Stimulated activated CD8-positive, alpha-beta memory T cell treated with anti-CD3 and anti-CD28 coated beads, Interleukin-7, amount 100 ng/mL, for 4 hours (primary cell): ENCODE measurements around the gene NPAT.

Experiments used
- DNase-seq, 2 donors: peaks; one replicate each; pipeline ENCODE4 v3.0.0-alpha.2; 2020; ENCODE audit warnings: low read depth in 2 of 2

NPAT gene

DNA sequence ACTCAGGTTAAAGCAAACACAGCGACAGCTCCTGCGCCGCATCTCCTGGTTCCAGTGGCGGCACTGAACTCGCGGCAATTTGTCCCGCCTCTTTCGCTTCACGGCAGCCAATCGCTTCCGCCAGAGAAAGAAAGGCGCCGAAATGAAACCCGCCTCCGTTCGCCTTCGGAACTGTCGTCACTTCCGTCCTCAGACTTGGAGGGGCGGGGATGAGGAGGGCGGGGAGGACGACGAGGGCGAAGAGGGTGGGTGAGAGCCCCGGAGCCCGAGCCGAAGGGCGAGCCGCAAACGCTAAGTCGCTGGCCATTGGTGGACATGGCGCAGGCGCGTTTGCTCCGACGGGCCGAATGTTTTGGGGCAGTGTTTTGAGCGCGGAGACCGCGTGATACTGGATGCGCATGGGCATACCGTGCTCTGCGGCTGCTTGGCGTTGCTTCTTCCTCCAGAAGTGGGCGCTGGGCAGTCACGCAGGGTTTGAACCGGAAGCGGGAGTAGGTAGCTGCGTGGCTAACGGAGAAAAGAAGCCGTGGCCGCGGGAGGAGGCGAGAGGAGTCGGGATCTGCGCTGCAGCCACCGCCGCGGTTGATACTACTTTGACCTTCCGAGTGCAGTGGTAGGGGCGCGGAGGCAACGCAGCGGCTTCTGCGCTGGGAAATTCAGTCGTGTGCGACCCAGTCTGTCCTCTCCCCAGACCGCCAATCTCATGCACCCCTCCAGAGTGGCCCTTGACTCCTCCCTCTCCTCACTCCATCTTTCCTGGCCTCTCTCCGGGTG, at the start of gene NPAT, which contains the start of gene ATM:
Gene NPAT (minus strand): TSS at position 65 of the 774 bp plus-strand sequence. CDS start 102 bp downstream, outside the sequence.
Gene ATM (plus strand): TSS at position 494 of the 774 bp plus-strand sequence. CDS start 4,558 bp downstream, outside the sequence.
- peak; percentile 98 to 99 for DNase-seq

DNA sequence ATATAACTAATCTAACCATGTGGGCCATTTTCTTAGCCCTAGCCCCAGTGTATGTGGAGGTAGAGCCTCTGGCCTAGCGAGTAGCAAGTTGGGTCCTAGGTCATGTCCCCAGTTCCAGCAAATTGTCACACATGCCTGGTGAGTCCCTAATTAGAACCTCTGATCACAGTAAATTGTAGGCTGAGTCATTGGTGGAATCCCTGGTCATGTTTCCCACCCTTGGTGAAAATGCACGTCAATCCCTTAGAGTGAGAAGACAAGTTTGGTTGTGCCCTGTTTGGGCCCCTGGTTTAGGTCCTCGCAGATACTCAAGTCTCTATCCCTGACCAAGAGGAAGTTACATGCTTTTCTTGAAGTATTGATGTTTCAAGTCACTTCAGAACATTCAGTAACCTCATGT, 47.1 kb upstream of the NPAT start:
- DNase-seq, result no peak

DNA sequence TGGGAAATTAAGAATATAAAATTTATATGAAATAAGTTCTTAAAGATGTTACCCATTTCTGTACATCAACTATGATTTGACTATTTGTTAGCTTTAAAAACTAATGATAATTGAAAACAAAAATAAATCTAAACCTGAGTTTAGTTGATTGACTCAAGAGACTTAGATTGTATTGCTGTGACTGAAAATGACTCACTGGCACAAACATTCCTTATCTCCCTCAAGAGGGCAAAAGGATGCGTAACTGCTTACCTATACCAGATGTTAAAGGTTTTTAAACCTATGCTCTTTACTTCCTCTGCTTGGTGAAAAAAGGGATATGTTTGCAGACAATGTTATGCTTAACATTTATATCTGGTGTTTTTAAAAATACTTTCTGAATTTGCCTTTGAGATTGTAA, 30.7 kb upstream of the NPAT start:
- no peak for DNase-seq

DNA sequence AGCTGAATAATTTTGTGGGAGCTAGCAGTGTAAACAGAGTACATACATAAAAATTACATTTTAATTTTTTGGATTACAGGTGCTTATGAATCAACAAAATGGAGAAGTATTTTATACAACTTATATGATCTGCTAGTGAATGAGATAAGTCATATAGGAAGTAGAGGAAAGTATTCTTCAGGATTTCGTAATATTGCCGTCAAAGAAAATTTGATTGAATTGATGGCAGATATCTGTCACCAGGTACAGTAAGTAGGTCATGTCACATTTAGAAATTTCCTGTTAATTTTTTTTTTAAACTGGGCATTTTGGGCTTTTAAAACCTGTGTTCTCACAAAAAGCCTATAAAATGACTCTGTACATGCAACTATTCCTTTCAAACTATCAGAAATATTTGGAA, 24.4 kb upstream of the NPAT start:
- DNase-seq, result no peak

DNA sequence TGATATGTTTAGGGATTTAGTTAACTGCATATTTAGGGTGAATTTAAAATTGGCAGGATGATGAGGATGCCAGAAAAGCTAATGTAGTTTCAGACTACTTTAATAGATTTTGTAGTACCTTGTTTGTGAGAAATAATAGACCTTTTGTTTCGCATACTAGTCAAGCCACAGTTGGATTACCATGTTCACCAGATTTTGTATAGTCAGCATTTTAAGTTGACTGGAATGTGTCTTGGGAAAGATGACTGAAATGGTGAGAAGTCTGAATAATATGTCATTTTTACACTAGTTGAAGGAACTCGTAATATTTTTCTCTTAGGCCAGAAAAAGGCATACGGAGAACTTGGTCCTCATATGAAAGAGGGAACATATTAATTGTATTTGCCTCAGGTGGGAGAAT, 23.9 kb upstream of the NPAT start:
- no peak for DNase-seq

DNA sequence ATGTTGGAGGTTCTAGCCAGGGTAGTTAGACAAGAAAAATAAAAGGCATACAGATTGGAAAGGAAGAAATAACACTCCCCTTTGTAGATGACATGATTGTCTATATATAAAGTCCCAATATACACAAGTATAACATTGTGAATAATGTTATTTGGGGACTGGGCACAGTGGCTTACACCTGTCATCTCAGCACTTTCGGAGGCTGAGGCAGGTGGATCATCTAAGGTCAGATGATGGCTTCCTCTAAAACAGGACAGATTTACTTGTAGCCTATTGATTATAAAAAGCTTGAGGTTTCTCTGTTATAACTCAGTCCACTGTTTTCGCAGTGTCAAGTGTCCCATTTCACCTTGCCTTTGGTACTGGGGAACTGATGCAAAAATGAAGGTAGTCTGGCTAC, 20.0 kb upstream of the NPAT start:
- no peak for DNase-seq

DNA sequence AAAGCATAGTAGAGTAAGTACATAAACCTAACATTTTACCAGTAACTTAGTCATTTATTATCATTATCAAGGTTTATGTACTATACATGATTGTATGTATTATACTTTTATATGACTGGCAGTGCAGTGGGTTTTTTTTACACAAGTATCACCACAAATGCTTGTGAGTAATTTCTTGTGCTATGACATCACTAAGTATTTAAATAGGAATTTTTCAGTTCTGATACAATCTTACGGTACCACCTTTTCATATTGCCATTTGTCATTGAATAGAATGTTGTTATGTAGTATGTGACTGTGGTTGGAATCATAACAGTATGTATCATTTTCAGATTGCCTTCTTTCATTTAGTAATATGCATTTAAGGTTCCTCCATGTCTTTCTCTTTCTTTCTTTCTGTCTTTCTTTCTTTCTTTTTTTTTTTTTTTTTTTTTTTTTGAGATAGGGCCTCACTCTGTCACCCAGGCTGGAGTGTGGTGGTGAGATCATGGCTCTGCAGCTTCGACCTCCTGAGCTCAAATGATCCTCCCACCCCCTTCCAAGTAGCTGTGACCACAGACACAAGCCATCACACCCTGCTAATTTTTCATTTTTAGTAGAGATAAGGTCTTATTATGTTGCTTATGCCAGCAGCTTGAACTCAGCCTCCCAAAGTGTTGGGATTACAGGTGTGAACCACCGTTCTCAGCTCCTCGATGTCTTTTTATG, 19.0 kb upstream of the NPAT start:
- DNase-seq, result peak in 1 of 2 donors; percentile 28

DNA sequence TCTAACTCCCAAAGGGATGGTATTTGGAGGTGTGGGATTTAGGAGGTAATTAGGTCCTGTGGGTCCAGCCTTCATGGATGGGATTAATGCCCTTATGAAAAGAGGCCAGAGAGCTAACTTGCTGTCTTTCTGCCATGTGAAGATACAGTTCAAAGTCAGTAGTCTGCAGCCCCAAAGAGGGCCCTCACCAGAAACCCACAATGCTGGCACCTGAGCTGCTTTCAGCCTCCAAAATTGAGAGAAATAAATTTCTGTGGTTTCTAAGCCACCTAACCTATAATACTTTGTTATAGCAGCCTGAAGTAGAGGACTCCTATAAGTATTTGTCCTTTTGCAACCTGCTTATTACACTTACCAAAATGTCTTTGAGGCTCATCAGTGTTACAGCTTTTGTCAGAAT, 16.6 kb upstream of the NPAT start:
- no peak for DNase-seq

DNA sequence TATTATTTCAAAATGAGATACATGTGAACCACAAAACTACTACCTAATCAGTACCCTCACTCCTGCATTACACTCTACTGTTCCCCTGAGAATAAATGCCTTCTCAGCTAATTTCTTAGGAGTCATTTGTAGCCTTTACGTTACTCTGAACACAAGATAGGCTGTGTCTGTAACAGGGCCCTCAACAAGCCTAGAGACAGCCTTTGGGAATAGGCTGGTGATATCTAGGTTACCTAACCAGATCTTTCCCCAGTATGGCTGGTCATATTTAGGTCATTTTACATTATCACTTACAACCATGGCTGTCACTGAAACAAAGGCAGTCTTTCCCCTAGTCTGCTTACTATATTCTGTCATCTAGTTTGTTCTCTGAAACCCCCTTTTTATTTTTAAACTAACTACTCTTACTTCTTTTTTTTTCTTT, 14.6 kb upstream of the NPAT start:
- no peak for DNase-seq

DNA sequence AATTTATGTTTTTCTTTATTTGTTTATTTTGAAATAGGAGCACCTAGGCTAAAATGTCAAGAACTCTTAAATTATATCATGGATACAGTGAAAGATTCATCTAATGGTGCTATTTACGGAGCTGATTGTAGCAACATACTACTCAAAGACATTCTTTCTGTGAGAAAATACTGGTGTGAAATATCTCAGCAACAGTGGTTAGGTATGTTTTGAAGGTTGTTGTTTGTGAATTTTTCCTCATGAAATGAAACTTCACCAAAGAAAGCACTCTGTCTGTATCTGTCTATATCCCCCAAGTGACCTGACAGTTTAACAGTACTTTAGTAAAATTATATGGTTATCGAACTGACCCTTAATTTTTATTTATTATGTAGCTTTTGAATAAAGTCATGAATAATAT, 13.2 kb upstream of the NPAT start:
- DNase-seq, result no peak

DNA sequence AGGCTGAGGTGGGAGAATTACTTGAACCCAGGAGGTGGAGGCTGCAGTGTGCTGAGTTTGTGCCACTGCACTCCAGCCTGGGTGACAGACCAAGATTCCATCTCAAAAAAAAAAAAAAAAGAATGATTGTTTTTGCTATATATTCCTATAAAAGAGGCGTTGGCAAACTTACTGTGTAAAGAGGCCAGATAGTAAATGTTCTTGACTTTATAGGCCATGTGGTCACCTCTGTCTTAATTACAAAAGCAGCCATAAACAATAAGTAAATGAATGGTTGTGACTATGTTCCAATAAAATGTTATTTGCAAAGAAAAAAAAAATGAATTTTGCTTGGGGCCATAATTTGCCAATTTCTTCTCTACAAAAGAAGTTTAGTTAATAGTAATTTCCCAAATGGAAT, 12.8 kb upstream of the NPAT start:
- no peak for DNase-seq

DNA sequence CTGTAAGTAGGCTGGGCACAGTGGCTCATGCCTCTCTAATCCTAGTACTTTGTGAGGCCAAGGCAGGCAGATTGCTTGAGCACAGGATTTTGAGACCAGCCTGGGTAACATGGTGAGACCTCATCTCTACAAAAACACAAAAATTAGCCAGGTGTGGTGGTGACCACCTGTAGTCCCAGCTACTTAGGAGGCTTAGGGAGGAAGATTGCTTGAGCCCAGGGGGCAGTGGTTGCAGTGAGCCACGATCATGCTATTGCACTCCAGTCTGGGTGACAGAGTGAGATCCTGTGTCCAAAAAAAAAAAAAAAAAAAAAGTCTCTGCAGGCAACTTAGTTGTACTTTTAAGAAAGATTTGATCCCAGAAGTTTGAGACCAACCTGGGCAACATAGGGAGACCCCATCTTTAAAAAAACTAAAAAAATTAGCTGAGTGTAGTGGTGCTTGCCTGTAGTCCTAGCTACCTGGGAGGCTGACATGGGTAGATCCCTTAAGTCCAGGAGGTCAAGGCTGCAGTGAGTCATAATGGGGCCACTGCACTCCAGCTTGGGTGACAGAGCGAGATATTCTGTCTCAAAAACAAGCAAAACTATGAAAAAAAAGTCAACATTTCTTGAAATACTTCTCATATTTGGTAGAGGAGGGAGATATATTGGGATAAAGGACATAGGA, 11.0 kb upstream of the NPAT start:
- no peak for DNase-seq

DNA sequence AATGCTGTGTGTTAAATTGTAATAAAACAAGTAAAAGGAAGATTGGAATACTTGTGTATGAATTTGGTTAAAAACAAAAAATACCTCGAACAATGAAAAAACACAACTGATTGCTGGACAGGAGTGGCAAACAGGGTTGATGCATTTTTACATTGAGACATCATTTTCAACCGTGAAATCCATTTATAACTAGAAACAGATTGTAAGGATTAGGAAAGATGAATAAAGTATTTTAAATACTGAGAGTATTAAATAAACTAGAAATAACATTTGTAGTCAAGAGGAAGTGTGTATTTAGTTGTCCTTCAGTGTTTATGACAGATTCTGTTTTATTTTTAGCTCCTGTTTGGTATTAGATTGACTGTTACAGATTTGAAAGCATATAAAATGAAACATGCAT, 5.8 kb upstream of the NPAT start:
- DNase-seq, result no peak

DNA sequence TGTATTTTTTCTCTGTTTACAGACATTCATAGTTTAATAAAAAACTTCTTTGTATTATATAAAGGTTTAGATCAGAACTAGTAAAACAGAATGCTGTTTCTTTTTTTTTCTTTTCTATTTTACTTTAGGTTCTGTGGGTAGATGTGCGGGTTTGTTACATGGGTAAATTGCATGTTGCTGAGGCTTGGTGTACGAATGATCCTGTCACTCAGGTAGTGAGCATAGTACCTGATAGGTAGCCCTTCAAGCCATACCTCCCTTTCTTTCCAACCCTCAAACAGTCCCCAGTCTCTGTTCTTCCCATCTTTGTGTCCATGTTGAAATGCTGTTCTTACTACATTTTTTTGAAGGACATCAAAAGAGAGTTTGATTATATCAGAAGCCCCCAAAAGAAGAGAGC, 3.6 kb upstream of the NPAT start:
- DNase-seq, result no peak

DNA sequence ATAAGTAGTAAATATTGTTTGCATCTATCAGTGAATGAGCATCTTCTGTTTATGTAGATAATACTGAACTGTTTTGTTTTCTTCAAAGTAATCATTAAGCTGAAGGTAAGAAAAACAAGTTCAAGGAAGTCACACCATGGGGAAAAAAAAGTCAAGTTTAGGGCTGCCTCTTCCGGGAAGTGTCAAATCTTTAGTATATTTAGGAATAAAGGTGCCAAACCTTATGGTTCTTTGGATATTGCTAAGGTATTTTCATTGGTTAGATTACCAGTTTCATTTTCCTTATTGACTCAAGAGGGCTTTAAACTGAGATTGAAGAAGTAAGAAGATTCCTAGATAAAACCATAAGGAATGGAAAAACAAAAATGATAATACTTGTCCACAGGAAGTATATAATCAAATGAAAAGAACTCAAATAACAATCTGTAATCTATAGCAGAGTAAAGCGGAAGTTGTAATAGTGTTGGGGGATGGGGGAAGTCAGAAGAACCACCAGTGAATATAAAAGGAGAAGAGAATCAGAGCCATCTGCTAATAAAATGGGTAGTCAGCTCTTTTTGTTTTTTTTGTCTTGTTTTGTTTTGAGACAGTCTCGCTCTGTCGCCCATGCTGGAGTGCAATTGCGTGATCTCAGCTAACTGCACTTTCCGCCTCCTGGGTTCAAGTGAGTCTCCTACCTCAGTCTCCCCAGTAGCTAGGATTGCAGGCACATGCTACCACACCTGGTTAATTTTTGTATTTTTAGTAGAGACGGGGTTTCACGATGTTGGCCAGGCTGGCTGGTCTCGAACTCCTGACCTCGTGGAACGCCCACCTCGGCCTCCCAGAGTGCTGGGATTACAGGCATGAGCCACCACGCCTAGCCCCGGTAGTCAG, 2.7 kb upstream of the NPAT start:
- DNase-seq, result peak in 1 of 2 donors; percentile 21

DNA sequence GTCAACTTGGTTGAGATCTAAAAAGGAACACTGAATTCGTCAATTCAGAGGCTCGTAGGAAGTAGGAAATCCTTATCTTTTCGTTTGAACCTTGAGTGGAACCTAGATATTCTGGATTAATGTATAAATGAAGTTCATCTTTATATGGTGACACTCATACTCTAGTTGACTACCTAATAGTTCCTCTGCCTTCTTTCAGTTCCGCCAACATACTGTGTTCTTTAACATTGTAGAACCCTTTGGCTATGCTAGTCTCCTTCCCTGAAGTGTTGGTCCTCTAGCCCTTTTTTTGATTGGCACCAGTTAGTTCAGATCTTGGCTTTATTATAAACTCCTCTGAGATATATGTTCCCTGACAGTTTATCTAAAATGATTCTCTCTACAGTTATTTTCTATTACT, 1.9 kb upstream of the NPAT start:
- no peak for DNase-seq

DNA sequence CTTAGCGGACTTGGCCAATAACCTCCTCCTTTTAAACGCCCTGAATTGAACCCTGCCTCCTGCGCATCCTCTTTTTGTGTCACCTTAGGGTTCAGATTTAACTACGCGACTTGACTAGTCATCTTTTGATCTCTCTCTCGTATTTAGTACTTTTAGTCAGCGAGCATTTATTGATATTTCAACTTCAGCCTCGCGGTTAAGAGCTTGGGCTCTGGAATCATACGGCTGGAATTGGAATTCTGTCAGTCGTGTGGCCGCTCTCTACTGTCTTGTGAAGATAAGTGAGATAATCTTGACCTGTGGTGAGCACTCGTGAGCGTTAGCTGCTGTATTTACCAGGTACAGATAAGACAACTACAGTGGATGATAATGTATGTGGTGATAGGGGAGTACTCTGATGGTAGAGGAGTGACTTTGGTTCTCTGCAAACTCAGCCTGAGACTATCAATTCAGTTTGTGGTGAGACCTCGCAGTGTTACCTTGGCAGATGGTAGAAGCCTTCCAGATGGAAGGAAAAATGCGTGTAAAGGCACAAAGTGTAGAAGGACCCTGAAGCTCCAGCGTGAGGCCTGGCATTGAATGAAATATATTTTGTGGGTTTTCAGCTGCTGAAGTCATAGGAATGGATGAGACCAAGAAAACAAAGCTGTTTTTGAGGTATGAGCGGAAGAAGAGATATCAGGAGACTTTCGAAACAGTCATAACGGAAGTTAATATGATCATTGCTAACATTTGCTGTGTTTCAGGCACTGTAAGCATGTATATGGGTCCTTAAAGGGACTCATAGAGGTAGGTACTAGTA, 1.1 kb upstream of the NPAT start:
- no peak for DNase-seq

DNA sequence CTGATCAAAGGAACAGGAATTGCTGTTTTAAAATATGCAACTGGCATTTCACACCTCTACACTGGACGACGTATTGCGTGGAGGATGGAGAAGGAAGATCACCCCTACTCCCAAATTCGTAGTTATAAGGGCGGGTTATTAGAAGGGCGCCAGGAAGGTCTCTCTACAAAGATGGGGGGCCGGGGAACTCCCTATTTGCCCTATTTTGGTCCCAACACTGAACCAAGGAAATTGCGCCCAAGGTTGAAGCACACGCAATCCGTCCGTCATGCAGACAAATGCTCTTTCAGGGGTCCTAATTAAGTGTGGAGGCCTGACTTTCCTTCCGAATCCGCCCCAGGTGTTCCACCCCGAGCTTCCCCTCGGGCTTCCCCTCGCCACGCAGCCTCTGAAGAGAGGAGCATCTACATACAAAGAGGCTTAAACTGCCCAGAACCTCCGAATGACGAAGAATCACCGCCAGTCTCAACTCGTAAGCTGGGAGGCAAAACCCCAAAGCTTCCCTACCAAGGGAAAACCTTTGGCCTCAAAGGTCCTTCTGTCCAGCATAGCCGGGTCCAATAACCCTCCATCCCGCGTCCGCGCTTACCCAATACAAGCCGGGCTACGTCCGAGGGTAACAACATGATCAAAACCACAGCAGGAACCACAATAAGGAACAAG, 396 bp downstream of the NPAT start:
- no peak for DNase-seq

DNA sequence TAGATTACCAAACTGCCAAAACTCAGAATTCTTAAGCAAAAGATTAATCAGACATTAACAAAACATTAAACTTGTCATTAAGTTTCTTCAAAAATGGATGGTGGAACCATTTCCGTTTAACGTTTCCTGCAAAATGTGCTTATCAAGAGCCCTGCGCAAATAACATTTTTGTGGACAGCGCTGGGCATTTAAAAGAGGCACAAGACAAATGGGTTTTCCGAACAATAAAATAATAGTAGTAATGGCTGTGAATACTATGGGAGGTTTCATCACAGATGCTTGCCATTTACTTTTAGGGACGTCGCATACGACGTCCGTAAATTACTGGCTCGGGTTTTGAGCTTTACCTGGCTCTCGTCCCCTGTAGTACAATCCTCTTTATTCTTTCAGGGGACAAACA, 1.1 kb downstream of the NPAT start:
- no peak for DNase-seq

DNA sequence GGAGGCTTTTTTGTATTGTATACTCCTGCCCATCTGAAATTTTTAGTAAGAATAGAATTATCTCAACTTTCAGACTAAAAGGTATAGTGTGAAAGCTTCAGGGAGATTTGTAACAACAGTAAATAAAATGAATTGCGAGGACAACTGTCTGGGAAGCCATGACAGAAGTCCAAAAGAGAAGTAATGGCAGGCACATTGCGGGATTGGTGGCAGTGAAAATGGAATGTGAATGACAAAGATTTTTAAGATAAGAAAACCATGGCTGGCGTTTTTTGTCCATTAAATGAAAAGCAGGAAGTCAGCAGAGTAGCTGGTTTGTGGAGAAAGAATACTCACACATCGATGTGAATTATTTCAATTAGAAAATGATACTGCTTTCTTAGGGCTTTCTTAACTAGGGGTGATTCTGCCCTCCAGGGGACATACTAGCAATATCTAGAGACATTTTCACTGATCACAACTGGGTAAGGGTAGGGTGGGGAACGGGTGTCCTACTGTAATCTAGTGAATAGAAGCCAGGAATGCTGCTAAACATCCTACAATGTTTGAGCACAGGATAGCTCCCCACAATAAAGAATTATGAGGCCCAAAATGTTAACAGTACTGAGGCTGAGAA, 1.6 kb downstream of the NPAT start:
- no peak for DNase-seq
